ENCODE data around the gene IGFLR1.

- TF ChIP-seq CTCF (IDR thresholded peaks at IDR 0.05), result no peak
- no peak for TF ChIP-seq POLR2A (IDR thresholded peaks at IDR 0.05)
Observed at GRCh38 chr19:35764432-35765315, 22.4 kb upstream of the IGFLR1 start.
